KMS-11 (cell line): ENCODE results near the gene PRIMA1.

Experiments used
- H2AFZ ChIP-seq: fragments of 200-600 bp; sonication (generic); 2 replicates; pipeline ENCODE4 v1.6.1; 2016; ENCODE audit warnings: antibody characterized with exemption, mixed run types, low read depth
- H3K27ac ChIP-seq: fragments of 200-600 bp; sonication (generic); 2 replicates; pipeline ENCODE4 v1.6.1; 2016; ENCODE audit warnings: mild to moderate bottlenecking, mixed run types
- H3K27me3 ChIP-seq: fragments of 200-600 bp; sonication (generic); 2 replicates; pipeline ENCODE4 v1.6.1; 2017; ENCODE audit warnings: mild to moderate bottlenecking, low read depth, mixed run types, moderate library complexity; ENCODE audit not compliant: insufficient read depth
- H3K36me3 ChIP-seq: fragments of 200-600 bp; sonication (generic); 2 replicates; pipeline ENCODE4 v1.6.1; 2017; ENCODE audit warnings: mild to moderate bottlenecking, mixed run types; ENCODE audit not compliant: insufficient read depth
- H3K4me1 ChIP-seq: fragments of 200-600 bp; sonication (generic); 2 replicates; pipeline ENCODE4 v1.6.1; 2016; ENCODE audit warnings: mild to moderate bottlenecking, low read depth, mixed run types; ENCODE audit not compliant: poor library complexity, severe bottlenecking
- H3K4me2 ChIP-seq: fragments of 200-600 bp; sonication (generic); 2 replicates; pipeline ENCODE4 v1.7.0; 2016; ENCODE audit warnings: mild to moderate bottlenecking, mixed run types
- H3K4me3 ChIP-seq: fragments of 200-600 bp; sonication (generic); IDR thresholded peaks from 2 replicates; pipeline ENCODE4 v1.6.1; 2017; ENCODE audit warnings: low read depth, low read length, mixed read lengths; ENCODE audit not compliant: insufficient read depth
- H3K79me2 ChIP-seq: fragments of 200-600 bp; sonication (generic); 2 replicates; pipeline ENCODE4 v1.6.1; 2016; ENCODE audit warnings: low read depth, mixed run types; ENCODE audit not compliant: insufficient read depth
- H3K9ac ChIP-seq: fragments of 200-600 bp; sonication (generic); 2 replicates; pipeline ENCODE4 v1.6.1; 2016; ENCODE audit warnings: mild to moderate bottlenecking, mixed run types
- H4K20me1 ChIP-seq: fragments of 200-600 bp; sonication (generic); 2 replicates; pipeline ENCODE4 v1.6.1; 2016; ENCODE audit warnings: mild to moderate bottlenecking, mixed run types; ENCODE audit not compliant: insufficient read depth
- CTCF ChIP-seq: fragments of 200-600 bp; sonication (generic); conservative IDR thresholded peaks from 2 replicates; pipeline ENCODE4 v1.6.1; 2017; ENCODE audit warnings: low read depth, mild to moderate bottlenecking, antibody characterized with exemption, low read length, moderate library complexity, mixed read lengths

Gene PRIMA1

DNA sequence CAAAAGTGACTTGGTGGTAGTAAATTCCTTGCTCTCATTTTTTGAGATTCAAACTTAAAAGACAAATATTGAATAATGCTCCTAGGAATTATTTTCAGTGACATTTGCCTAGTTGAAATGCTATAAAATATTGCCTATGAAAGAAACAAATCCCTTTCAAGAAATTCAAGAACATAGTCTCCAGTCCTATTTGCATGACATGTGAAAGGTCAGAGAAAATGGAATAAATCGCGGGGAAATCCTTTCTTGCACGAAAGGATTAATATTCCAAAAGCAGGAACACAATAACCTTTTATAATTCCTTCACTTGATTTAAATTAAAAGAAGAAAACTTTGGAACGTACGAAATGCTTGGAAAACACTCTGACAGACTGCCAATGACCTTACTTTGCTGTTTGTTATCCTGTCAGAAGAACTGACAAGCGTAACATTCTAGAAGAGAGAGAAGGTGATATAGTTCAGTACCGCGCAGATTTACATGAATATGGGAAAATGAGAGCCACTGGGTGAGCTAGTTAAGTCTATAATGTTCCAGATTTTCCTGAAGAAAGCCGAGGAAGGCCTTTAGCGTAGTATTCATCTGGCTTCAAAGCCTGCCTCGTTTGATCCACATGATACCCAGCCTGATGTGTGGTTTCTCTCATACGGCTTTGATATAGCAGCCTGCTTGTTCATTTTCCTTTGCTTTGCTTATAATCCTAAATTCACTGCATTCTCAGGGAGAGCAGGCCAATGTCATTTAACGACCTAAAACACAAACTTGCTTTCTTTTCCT is 103.0 kb downstream of the PRIMA1 start:
- Histone ChIP-seq H3K9ac (no peak overlapping the region), H2AFZ (no peak overlapping the region), H3K36me3 (no peaks in the 10 kb centered on the region), H3K4me1 (no peaks in the 10 kb centered on the region), H3K4me3 (no peak overlapping the region), H3K27ac (no peak overlapping the region), H3K27me3 (no peaks in the 10 kb centered on the region), H4K20me1 (no peaks in the 10 kb centered on the region), H3K4me2 (no peak overlapping the region), H3K79me2 (no peaks in the 10 kb centered on the region)
- TF ChIP-seq CTCF: no peak

DNA sequence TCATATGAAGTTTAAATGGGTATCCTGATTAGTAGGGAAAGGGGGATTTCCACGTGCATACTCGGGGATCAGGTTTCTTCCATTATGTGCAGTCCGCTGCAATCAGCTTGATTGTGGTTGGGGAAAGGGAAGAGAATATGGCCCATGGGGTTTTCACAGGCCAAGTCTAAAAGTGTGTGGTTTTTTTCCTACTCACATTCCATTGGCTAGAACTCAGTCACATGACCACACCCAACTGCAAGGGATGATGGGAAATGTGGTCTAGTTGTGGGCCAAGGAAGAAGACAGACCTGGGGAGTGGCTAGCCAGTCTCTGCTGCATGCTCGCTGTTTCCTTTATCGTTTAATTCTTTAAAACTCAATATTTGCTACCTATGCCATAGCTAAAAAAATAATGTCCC is 105.1 kb downstream of the PRIMA1 start:
- H2AFZ ChIP-seq: no peak overlapping the region
- no peaks in the 10 kb centered on the region for H3K79me2 ChIP-seq
- no peak overlapping the region for H3K4me2 ChIP-seq
- no peak overlapping the region for H3K27ac ChIP-seq
- no peak overlapping the region for H3K9ac ChIP-seq
- H3K4me1 ChIP-seq: no peaks in the 10 kb centered on the region
- no peaks in the 10 kb centered on the region for H3K27me3 ChIP-seq
- no peak overlapping the region for H3K4me3 ChIP-seq
- no peak for TF ChIP-seq CTCF
- no peaks in the 10 kb centered on the region for H4K20me1 ChIP-seq
- H3K36me3 ChIP-seq: no peaks in the 10 kb centered on the region

GRCh38 chr14:93682459-93682858 is 105.8 kb downstream of the PRIMA1 start:
- no peak for TF ChIP-seq CTCF
- Histone ChIP-seq H3K79me2 (no peaks in the 10 kb centered on the region), H2AFZ (no peak overlapping the region)

DNA sequence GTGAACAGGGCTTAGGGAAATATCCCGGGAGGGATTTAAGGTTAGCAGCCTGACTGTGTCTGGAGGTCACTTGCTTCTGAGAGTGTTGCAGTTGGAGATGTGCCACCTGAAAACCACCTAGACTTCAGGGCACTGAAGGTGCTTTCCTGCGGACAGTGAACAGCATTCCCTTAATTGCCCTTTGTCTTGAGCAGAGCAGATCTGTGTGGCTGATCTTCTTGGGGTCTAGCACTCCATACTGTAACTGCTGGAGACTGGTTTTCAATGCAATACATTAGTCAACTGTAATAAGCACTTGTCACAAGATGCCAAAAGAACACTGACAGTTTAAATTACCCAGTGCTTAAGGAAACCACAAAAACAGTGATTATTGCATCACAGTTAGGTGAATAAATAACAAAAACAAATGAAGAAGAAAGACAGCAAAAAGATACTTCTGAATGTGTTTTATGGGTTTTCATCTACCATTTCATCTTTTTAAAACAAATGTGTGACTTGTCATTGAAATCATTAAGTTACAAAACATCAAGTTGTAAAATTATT is 111.8 kb downstream of the PRIMA1 start:
- no peak overlapping the region for H3K9ac ChIP-seq
- no peaks in the 10 kb centered on the region for H3K4me1 ChIP-seq
- no peak for TF ChIP-seq CTCF
- H2AFZ ChIP-seq: no peak overlapping the region
- no peaks in the 10 kb centered on the region for H3K27me3 ChIP-seq
- H3K27ac ChIP-seq: no peak overlapping the region
- no peaks in the 10 kb centered on the region for H3K79me2 ChIP-seq
- no peaks in the 10 kb centered on the region for H4K20me1 ChIP-seq
- no peaks in the 10 kb centered on the region for H3K36me3 ChIP-seq
- H3K4me3 ChIP-seq: no peak overlapping the region
- no peak overlapping the region for H3K4me2 ChIP-seq

More at GRCh38 chr14:93682459-93682858, 105.8 kb downstream of the PRIMA1 start:
- H3K36me3 ChIP-seq: no peaks in the 10 kb centered on the region
- no peak overlapping the region for H3K4me2 ChIP-seq
- H4K20me1 ChIP-seq: no peaks in the 10 kb centered on the region
- no peaks in the 10 kb centered on the region for H3K27me3 ChIP-seq
- H3K27ac ChIP-seq: no peak overlapping the region
- no peak overlapping the region for H3K4me3 ChIP-seq
- no peaks in the 10 kb centered on the region for H3K4me1 ChIP-seq
- H3K9ac ChIP-seq: no peak overlapping the region
